Fibroblast of lung (primary cell): Measurements from ENCODE around the gene NUDCD2. TPM values are rescaled to one million over a fixed set of nuclear protein-coding genes. Genes with fewer than 3 reads are reported as not detected.

Experiments
- DNase-seq, 2 donors: peaks; one replicate each; pipeline versions ENCODE4 v3.0.0 to v3.0.0-alpha.2; 2010; ENCODE audit warnings: low read depth in 2 of 2
- H2AFZ ChIP-seq: 2 replicates; pipeline ENCODE4 v1.5.1; 2012; ENCODE audit warnings: low read length, control low read depth, inconsistent platforms
- H3K27ac ChIP-seq: 2 replicates; pipeline ENCODE4 v1.5.1; 2011; ENCODE audit warnings: low read length, control low read depth; ENCODE audit not compliant: insufficient read depth
- H3K27me3 ChIP-seq: 2 replicates; pipeline ENCODE4 v1.5.1; 2011; ENCODE audit warnings: mild to moderate bottlenecking, low read length; ENCODE audit not compliant: control insufficient read depth, insufficient read depth
- H3K36me3 ChIP-seq: 2 replicates; pipeline ENCODE4 v1.5.1; 2011; ENCODE audit warnings: low read length; ENCODE audit not compliant: control insufficient read depth, insufficient read depth
- H3K4me1 ChIP-seq: 2 replicates; pipeline ENCODE4 v1.5.1; 2011; ENCODE audit warnings: low read length; ENCODE audit not compliant: control insufficient read depth, insufficient read depth; ENCODE audit errors: extremely low read depth
- H3K4me2 ChIP-seq: 2 replicates; pipeline ENCODE4 v1.5.1; 2011; ENCODE audit warnings: low read length, control low read depth; ENCODE audit not compliant: insufficient read depth; ENCODE audit errors: extremely low read depth
- H3K4me3 ChIP-seq, 4 experiments: fragments of 200-600 bp in 1 of 4; sonication (generic) in 1 of 4; replicated peaks in 1 of 4; 2 replicates each; pipeline ENCODE4 v1.5.1; 2011 to 2016; ENCODE audit warnings: low read length in 4 of 4, low read depth in 3 of 4, mild to moderate bottlenecking in 3 of 4, control low read depth in 2 of 4, inconsistent platforms in 1 of 4, mixed read lengths in 1 of 4; ENCODE audit not compliant: insufficient read depth in 1 of 4; ENCODE audit errors: control extremely low read depth in 1 of 4
- H3K79me2 ChIP-seq: 2 replicates; pipeline ENCODE4 v1.5.1; 2012; ENCODE audit warnings: mild to moderate bottlenecking, low read length, inconsistent platforms; ENCODE audit not compliant: control insufficient read depth, insufficient read depth
- H3K9ac ChIP-seq: 2 replicates; pipeline ENCODE4 v1.5.1; 2011; ENCODE audit warnings: mild to moderate bottlenecking, low read length, control low read depth; ENCODE audit not compliant: insufficient read depth
- H3K9me3 ChIP-seq: 2 replicates; pipeline ENCODE4 v1.5.1; 2012; ENCODE audit warnings: low read depth, low read length; ENCODE audit not compliant: control insufficient read depth, insufficient read depth
- H4K20me1 ChIP-seq: 2 replicates; pipeline ENCODE4 v1.5.1; 2011; ENCODE audit warnings: low read length; ENCODE audit not compliant: control insufficient read depth, insufficient read depth; ENCODE audit errors: extremely low read depth
- CTCF ChIP-seq, 2 donors: IDR thresholded peaks in 1 of 2; conservative IDR thresholded peaks in 1 of 2; 1 replicate in 1 of 2; 2 replicates in 1 of 2; pipeline ENCODE4 v1.5.1; 2011 to 2012; ENCODE audit warnings: low read length in 2 of 2, control low read depth in 1 of 2, inconsistent platforms in 1 of 2, low read depth in 1 of 2, mild to moderate bottlenecking in 1 of 2
- EZH2 ChIP-seq: IDR thresholded peaks from 2 replicates; pipeline ENCODE4 v1.5.1; 2012; ENCODE audit warnings: low read length, control low read depth, mild to moderate bottlenecking; ENCODE audit errors: missing control alignments
- polyA plus RNA-seq, 2 donors: library from polyadenylated mRNA; depleted of rRNA in 1 of 2; stranded (reverse) in 1 of 2; unstranded in 1 of 2; fragments of >200 nt; gene quantifications; 2 replicates each; pipeline ENCODE4 v1.2.1, GENCODE V29; 2011 to 2012; ENCODE audit warnings: missing spikeins in 1 of 2
- total RNA-seq: library from RNA; depleted of rRNA; stranded (reverse); fragments of >200 nt; gene quantifications from 2 replicates; pipeline ENCODE4 v1.2.1, GENCODE V29; 2014

Gene NUDCD2
- total and polyA plus RNA-seq, 2 donors (not counting 1 experiment from before 2014, with no cell fraction given) = 5.9 to 7.4 TPM

GRCh38 chr5:163447875-163448274 is 12.0 kb downstream of the NUDCD2 start:
- Histone ChIP-seq H3K9me3 (no peaks in the 10 kb centered on the region), H3K4me2 (no peak overlapping the region), H3K9ac (no peak overlapping the region), H2AFZ (no peak overlapping the region), H3K27me3 (no peaks in the 10 kb centered on the region), H4K20me1 (no peaks in the 10 kb centered on the region), H3K4me3 (no peak overlapping the region), H3K27ac (no peak overlapping the region), H3K36me3 (peaks cover 11% of the 10 kb centered on the region), H3K79me2 (no peaks in the 10 kb centered on the region), H3K4me1 (no peaks in the 10 kb centered on the region)
- TF ChIP-seq CTCF (conservative IDR thresholded peaks at IDR 0.05 in 1 of 2, IDR thresholded peaks at IDR 0.05 in 1 of 2; ENCODE audit: low read depth in 1 of 2, low read length in 2 of 2) (no peak), EZH2 (no peak)
- DNase-seq = no peak

- no peak overlapping the region for H3K4me3 ChIP-seq
- no peaks in the 10 kb centered on the region for H3K9me3 ChIP-seq
- no peak for TF ChIP-seq CTCF (conservative IDR thresholded peaks at IDR 0.05 in 1 of 2, IDR thresholded peaks at IDR 0.05 in 1 of 2; ENCODE audit: low read depth in 1 of 2, low read length in 2 of 2)
- no peak for TF ChIP-seq EZH2
- no peak overlapping the region for H2AFZ ChIP-seq
- no peaks in the 10 kb centered on the region for H3K4me1 ChIP-seq
- peaks cover 11% of the 10 kb centered on the region for H3K36me3 ChIP-seq
- no peak for DNase-seq
- no peak overlapping the region for H3K4me2 ChIP-seq
- no peaks in the 10 kb centered on the region for H3K27me3 ChIP-seq
- no peaks in the 10 kb centered on the region for H4K20me1 ChIP-seq
- no peak overlapping the region for H3K9ac ChIP-seq
- H3K27ac ChIP-seq = no peak overlapping the region
- H3K79me2 ChIP-seq = no peaks in the 10 kb centered on the region
Observed at GRCh38 chr5:163447191-163447590, 12.7 kb downstream of the NUDCD2 start.

- no peak overlapping the region for H3K27ac ChIP-seq
- no peak overlapping the region for H3K4me2 ChIP-seq
- no peaks in the 10 kb centered on the region for H3K9me3 ChIP-seq
- H4K20me1 ChIP-seq = no peaks in the 10 kb centered on the region
- H2AFZ ChIP-seq = no peak overlapping the region
- H3K4me3 ChIP-seq = no peak overlapping the region
- H3K27me3 ChIP-seq = no peaks in the 10 kb centered on the region
- no peak for TF ChIP-seq EZH2
- no peak for TF ChIP-seq CTCF (conservative IDR thresholded peaks at IDR 0.05 in 1 of 2, IDR thresholded peaks at IDR 0.05 in 1 of 2; ENCODE audit: low read depth in 1 of 2, low read length in 2 of 2)
- peaks cover 9% of the 10 kb centered on the region for H3K36me3 ChIP-seq
- DNase-seq = no peak
- H3K4me1 ChIP-seq = no peaks in the 10 kb centered on the region
- H3K79me2 ChIP-seq = peaks cover 6% of the 10 kb centered on the region
- no peak overlapping the region for H3K9ac ChIP-seq
Observed at GRCh38 chr5:163445345-163445744, 14.6 kb downstream of the NUDCD2 start.
